B cell (primary cell): ENCODE measurements around the gene CCL13. TPM values are rescaled to one million over a fixed set of nuclear protein-coding genes. Genes with fewer than 3 reads are reported as not detected.

Experiments
- ATAC-seq: fragments of 200-7000 bp; cut with Tn5 transposase; one replicate; pipeline ENCODE4 v1.10.0; 2021; ENCODE audit warnings: low read depth, mild to moderate bottlenecking, moderate number of reproducible peaks, moderate library complexity
- CTCF ChIA-PET: fragments of 350-600 bp; sonication (Branson Sonifier 250); formaldehyde crosslinking; loops from one replicate; lab custom pipeline; 2021; ENCODE audit warnings: antibody characterized with exemption, inconsistent platforms; lab: Charles Lee
- POLR2A ChIA-PET: fragments of 350-600 bp; sonication (Branson Sonifier 250); formaldehyde crosslinking; loops from one replicate; lab custom pipeline; 2021; ENCODE audit warnings: antibody characterized with exemption; lab: Charles Lee
- DNase-seq: peaks from one replicate; pipeline ENCODE4 v3.0.0; 2013
- H2AFZ ChIP-seq: 2 replicates; pipeline ENCODE4 v1.6.1; 2012; ENCODE audit warnings: mild to moderate bottlenecking, low read depth, low read length; ENCODE audit not compliant: insufficient read depth, poor library complexity, severe bottlenecking
- H3K27ac ChIP-seq, 2 donors: 1 replicate in 1 of 2; 2 replicates in 1 of 2; pipeline ENCODE4 v1.5.1; 2012 to 2013; ENCODE audit warnings: low read length in 2 of 2, mild to moderate bottlenecking in 2 of 2, moderate library complexity in 1 of 2
- H3K27me3 ChIP-seq, 4 experiments: fragments of 200-600 bp in 1 of 4; sonication (generic) in 1 of 4; replicated peaks in 1 of 4; 1 replicate in 2 of 4; 2 replicates in 2 of 4; pipeline versions ENCODE4 v1.6.1 to v1.7.0; 2013 to 2016; ENCODE audit warnings: low read length in 3 of 4, mild to moderate bottlenecking in 2 of 4, mixed read lengths in 1 of 4, moderate library complexity in 1 of 4; ENCODE audit not compliant: insufficient read depth in 4 of 4, control insufficient read depth in 3 of 4; ENCODE audit errors: control extremely low read depth in 1 of 4
- H3K36me3 ChIP-seq, 2 experiments: replicated peaks in 1 of 2; 1 replicate in 1 of 2; 2 replicates in 1 of 2; pipeline versions ENCODE4 v1.6.1 to v1.7.1; 2013; ENCODE audit warnings: low read length in 1 of 2; ENCODE audit not compliant: insufficient read depth in 2 of 2, control insufficient read depth in 1 of 2; ENCODE audit errors: control extremely low read depth in 1 of 2, extremely low read depth in 1 of 2
- H3K4me1 ChIP-seq, 2 donors: fragments of 200-600 bp in 1 of 2; sonication (generic) in 1 of 2; 1 replicate in 1 of 2; 2 replicates in 1 of 2; pipeline versions ENCODE4 v1.5.1 to v1.6.1; 2013 to 2017; ENCODE audit warnings: low read length in 2 of 2; ENCODE audit not compliant: control insufficient read depth in 2 of 2, insufficient read depth in 2 of 2
- H3K4me2 ChIP-seq: replicated peaks from 2 replicates; pipeline ENCODE3; 2012; ENCODE audit warnings: mild to moderate bottlenecking, low read depth, low read length; ENCODE audit not compliant: poor library complexity, severe bottlenecking
- H3K4me3 ChIP-seq, 5 experiments: fragments of 200-600 bp in 1 of 5; sonication (generic) in 1 of 5; 1 replicate in 3 of 5; 2 replicates in 2 of 5; pipeline versions ENCODE4 v1.5.1 to v1.7.0; 2011 to 2016; ENCODE audit warnings: low read length in 4 of 5, mild to moderate bottlenecking in 4 of 5, low read depth in 2 of 5, control low read depth in 1 of 5, moderate library complexity in 1 of 5; ENCODE audit not compliant: insufficient read depth in 1 of 5; ENCODE audit errors: control extremely low read depth in 1 of 5, extremely low read depth in 1 of 5
- H3K79me2 ChIP-seq: fragments of 200-600 bp; sonication (generic); one replicate; pipeline ENCODE4 v1.6.0; 2016; ENCODE audit warnings: low read length; ENCODE audit not compliant: control insufficient read depth, insufficient read depth
- H3K9ac ChIP-seq: fragments of 200-600 bp; sonication (generic); 2 replicates; pipeline ENCODE4 v1.6.1; 2017; ENCODE audit warnings: mild to moderate bottlenecking, low read length, moderate library complexity
- H3K9me3 ChIP-seq, 3 donors: one replicate each; pipeline versions ENCODE4 v1.6.1 to v1.7.1; 2013; ENCODE audit warnings: low read length in 2 of 3; ENCODE audit not compliant: control insufficient read depth in 2 of 3, insufficient read depth in 1 of 3; ENCODE audit errors: control extremely low read depth in 1 of 3
- H4K20me1 ChIP-seq: 2 replicates; pipeline ENCODE4 v1.6.0; 2012; ENCODE audit warnings: mild to moderate bottlenecking, low read length; ENCODE audit not compliant: insufficient read depth, control insufficient read depth, poor library complexity, severe bottlenecking
- H3K27ac Mint-ChIP-seq: one replicate; pipeline ENCODE4 v1.8.0; 2021; ENCODE audit warnings: mixed read lengths
- H3K27me3 Mint-ChIP-seq: one replicate; pipeline ENCODE4 v1.8.0; 2021; ENCODE audit warnings: mixed read lengths
- H3K4me1 Mint-ChIP-seq: one replicate; pipeline ENCODE4 v1.8.0; 2021; ENCODE audit warnings: mixed read lengths
- H3K4me3 Mint-ChIP-seq: one replicate; pipeline ENCODE4 v1.8.0; 2021; ENCODE audit warnings: mixed read lengths
- H3K9me3 Mint-ChIP-seq: one replicate; pipeline ENCODE4 v1.8.0; 2022; ENCODE audit warnings: mixed read lengths; ENCODE audit not compliant: insufficient read depth
- EZH2 ChIP-seq: IDR thresholded peaks from 2 replicates; pipeline ENCODE4 v1.6.1; 2012; ENCODE audit warnings: borderline replicate concordance, low read depth, mild to moderate bottlenecking, moderate library complexity, low read length; ENCODE audit not compliant: insufficient read depth, poor library complexity, severe bottlenecking
- WGBS: methylation state at CpG from one replicate; pipeline ENCODE4 v1.1.5; 2013; ENCODE audit warnings: missing lambda C conversion rate; ENCODE audit not compliant: insufficient coverage; 5-methylcytosine and 5-hydroxymethylcytosine counted together
- intact Hi-C: fragments of 100-400 bp; cut with micrococcal nuclease; formaldehyde crosslinking; loops from one replicate; pipeline ENCODE4 v1.10.0; 2022
- polyA plus RNA-seq: library from polyadenylated mRNA; depleted of rRNA; stranded (reverse); fragments of >200 nt; gene quantifications from 2 replicates; pipeline ENCODE4 v1.2.3, GENCODE V29; 2012
- total RNA-seq, 2 donors: library from RNA; stranded (reverse); fragments of 120-200 nt in 1 of 2; gene quantifications; 1 replicate in 1 of 2; 2 replicates in 1 of 2; pipeline versions ENCODE4 v1.2.3 to v1.2.4, GENCODE V29; 2013 to 2022
- TF ChIP-seq, protein P1 (sequence below): fragments of 200-600 bp; IDR thresholded peaks from one replicate; pipeline ENCODE4 v1.8.0; 2022; ENCODE audit warnings: antibody characterized with exemption, mild to moderate bottlenecking

The CCL13 gene
- total and polyA plus RNA-seq, 2 donors (not counting 1 experiment from before 2014, with no cell fraction given) = not detected

DNA sequence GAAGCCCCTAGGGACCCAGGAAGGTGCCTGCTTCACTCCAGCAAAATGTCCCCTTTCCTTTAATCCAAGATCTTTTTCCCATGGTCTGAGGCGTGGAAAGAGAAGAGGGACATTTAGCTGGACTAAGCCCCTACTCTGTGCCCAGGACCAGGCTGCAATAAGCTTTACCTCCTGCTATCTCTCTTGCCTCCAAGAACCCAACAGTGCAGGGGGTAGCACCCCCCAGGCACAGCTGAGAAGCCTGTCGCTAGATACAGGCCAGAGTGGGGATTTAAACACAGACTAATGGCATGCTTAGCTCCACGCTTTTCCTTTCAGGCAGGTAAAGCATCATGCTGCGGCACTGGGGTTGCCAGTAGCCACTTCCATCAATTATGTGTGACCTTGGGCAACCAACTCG, 31.3 kb downstream of the CCL13 start:
- Mint-ChIP-seq H3K4me3 (no peak overlapping the region), H3K4me1 (peaks cover 13% of the 10 kb centered on the region), H3K27me3 (peaks cover 8% of the 10 kb centered on the region), H3K27ac (no peak overlapping the region), H3K9me3 (no peaks in the 10 kb centered on the region)
- TF ChIP-seq, protein P1, sequence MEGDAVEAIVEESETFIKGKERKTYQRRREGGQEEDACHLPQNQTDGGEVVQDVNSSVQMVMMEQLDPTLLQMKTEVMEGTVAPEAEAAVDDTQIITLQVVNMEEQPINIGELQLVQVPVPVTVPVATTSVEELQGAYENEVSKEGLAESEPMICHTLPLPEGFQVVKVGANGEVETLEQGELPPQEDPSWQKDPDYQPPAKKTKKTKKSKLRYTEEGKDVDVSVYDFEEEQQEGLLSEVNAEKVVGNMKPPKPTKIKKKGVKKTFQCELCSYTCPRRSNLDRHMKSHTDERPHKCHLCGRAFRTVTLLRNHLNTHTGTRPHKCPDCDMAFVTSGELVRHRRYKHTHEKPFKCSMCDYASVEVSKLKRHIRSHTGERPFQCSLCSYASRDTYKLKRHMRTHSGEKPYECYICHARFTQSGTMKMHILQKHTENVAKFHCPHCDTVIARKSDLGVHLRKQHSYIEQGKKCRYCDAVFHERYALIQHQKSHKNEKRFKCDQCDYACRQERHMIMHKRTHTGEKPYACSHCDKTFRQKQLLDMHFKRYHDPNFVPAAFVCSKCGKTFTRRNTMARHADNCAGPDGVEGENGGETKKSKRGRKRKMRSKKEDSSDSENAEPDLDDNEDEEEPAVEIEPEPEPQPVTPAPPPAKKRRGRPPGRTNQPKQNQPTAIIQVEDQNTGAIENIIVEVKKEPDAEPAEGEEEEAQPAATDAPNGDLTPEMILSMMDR = no peak
- TF ChIP-seq EZH2 = no peak
- Histone ChIP-seq H3K36me3 (no peaks in the 10 kb centered on the region), H3K79me2 (no peaks in the 10 kb centered on the region), H2AFZ (no peak overlapping the region), H3K27ac (no peak overlapping the region), H3K9ac (no peak overlapping the region), H4K20me1 (no peaks in the 10 kb centered on the region), H3K4me1 (peaks cover 3 to 20% of the 10 kb centered on the region in 2 donors), H3K4me3 (no peak overlapping the region), H3K27me3 (peaks cover 0 to 4% (median 0%) of the 10 kb centered on the region in 4 experiments), H3K9me3 (no peaks in the 10 kb centered on the region), H3K4me2 (no peak overlapping the region)
- no peak for ATAC-seq
- DNase-seq = no peak
- ChIA-PET POLR2A (no interaction called here), CTCF (interaction anchor here (1.0 to 1.4 kb wide), 3 partner anchors 10 to 33 kb away, joined by 3 read pairs; no protein-coding TSS in a partner anchor)
- intact Hi-C loops = no loop called here
- 86% methylated on average over 3 of the region's 5 CpGs for WGBS

DNA sequence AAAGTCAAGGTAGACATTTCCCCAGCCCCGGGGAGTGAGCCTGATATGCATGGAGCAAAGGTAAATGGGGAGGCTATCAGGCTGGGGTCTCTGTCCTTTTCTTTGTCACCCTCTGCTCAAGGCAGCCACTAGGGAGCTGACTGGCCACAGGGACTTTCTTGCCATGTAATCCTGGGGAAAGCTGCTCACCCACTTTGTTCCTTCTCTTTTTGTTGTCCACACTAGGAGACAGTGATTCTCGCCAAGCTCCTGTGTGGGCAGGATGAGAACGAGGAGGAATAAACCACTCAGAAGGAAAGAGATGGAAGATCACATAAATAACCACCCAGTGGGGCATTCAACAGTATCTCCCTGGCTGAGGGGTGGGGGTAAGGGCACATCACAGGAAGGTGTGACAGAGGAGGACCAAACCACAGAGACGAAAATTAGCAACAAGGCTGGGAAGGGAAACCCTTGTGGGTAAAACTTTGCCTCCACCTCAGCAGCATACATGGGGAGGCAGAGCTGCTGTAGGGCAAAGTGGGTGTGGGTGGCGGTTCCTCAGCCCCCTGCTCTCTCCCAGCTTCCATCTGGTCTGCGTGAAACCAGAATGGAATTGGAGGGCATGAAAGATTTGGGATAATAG, 33.0 kb downstream of the CCL13 start:
- Mint-ChIP-seq H3K9me3 (no peaks in the 10 kb centered on the region), H3K27ac (no peak overlapping the region), H3K4me1 (peaks cover 8% of the 10 kb centered on the region), H3K4me3 (no peak overlapping the region), H3K27me3 (peaks cover 8% of the 10 kb centered on the region)
- Histone ChIP-seq H2AFZ (no peak overlapping the region), H3K4me1 (peaks cover 0 to 15% of the 10 kb centered on the region in 2 donors), H3K4me3 (no peak overlapping the region), H3K79me2 (no peaks in the 10 kb centered on the region), H3K9ac (no peak overlapping the region), H3K27ac (no peak overlapping the region), H3K9me3 (no peaks in the 10 kb centered on the region), H4K20me1 (no peaks in the 10 kb centered on the region), H3K27me3 (peaks cover 0 to 4% (median 0%) of the 10 kb centered on the region in 4 experiments), H3K4me2 (no peak overlapping the region), H3K36me3 (no peaks in the 10 kb centered on the region)
- intact Hi-C loops = no loop called here
- DNase-seq (no peak), ATAC-seq (no peak)
- WGBS = no CpG with 5 or more reads among the region's 6 CpGs
- no peak for TF ChIP-seq EZH2
- TF ChIP-seq, protein P1 = no peak
- CTCF ChIA-PET = interaction anchor here (1.2 kb wide), 1 partner anchor 9 kb away, joined by 4 read pairs; no protein-coding TSS in a partner anchor
- POLR2A ChIA-PET = no interaction called here
